A549 (cell line): ENCODE measurements around the gene SH3PXD2A. TPM values are rescaled to one million over a fixed set of nuclear protein-coding genes. Genes with fewer than 3 reads are reported as not detected.
A peak's percentile ranks its signal among the peaks of the same experiment; 100 is the strongest.

ENCODE experiments used
- ATAC-seq, 2 experiments: fragments of 200-7000 bp in 1 of 2; fragments of >200 bp in 1 of 2; cut with Nextera tagmentation in 1 of 2; cut with Tn5 transposase in 1 of 2; 3 replicates each; pipeline versions ENCODE4 v1.8.0 to v1.9.1; 2018 to 2020; ENCODE audit warnings: mild to moderate bottlenecking in 1 of 2, moderate library complexity in 1 of 2
- CTCF ChIA-PET: fragments of 300-600 bp; sonication (Branson Sonifier 250); formaldehyde crosslinking; extraction: SDS; loops from one replicate; lab custom pipeline; 2021; ENCODE audit warnings: antibody characterized with exemption, inconsistent platforms; lab: Yijun Ruan, JAX
- POLR2A ChIA-PET: fragments of 350-600 bp; formaldehyde crosslinking; extraction: SDS; loops from one replicate; lab custom pipeline; 2021; ENCODE audit warnings: antibody characterized with exemption, inconsistent platforms; lab: Yijun Ruan, JAX
- DNase-seq, 2 experiments: peaks; one replicate each; pipeline versions ENCODE4 v3.0.0 to v3.0.0-alpha.2; 2011 to 2016; ENCODE audit warnings: low read depth in 1 of 2, low spot score in 1 of 2
- FAIRE-seq: peaks from 2 replicates; lab custom pipeline; 2011; peaks lifted over from hg19 to GRCh38; lab: Jason Lieb, UNC
- H3K27ac ChIP-seq, 2 experiments: fragments of >200 bp; sonication (Bioruptor Twin); formaldehyde crosslinking; 3 replicates each; pipeline ENCODE4 v1.5.1; 2016 to 2017
- H3K4me1 ChIP-seq: fragments of >200 bp; sonication (Bioruptor Twin); formaldehyde crosslinking; 3 replicates; pipeline ENCODE4 v1.6.1; 2016
- H3K4me2 ChIP-seq: fragments of >200 bp; sonication (Bioruptor Twin); formaldehyde crosslinking; 3 replicates; pipeline ENCODE4 v1.6.1; 2016
- H3K4me3 ChIP-seq: fragments of >200 bp; sonication (Bioruptor Twin); formaldehyde crosslinking; 3 replicates; pipeline ENCODE4 v1.5.1; 2016
- H3K9me3 ChIP-seq: fragments of >200 bp; sonication (Bioruptor Twin); formaldehyde crosslinking; 3 replicates; pipeline ENCODE4 v1.6.1; 2016
- CBX8 ChIP-seq: fragments of 200-600 bp; sonication (generic); IDR thresholded peaks from 2 replicates; pipeline ENCODE4 v1.6.1; 2016
- CHD2 ChIP-seq: fragments of 150-350 bp; IDR thresholded peaks from 2 replicates; pipeline ENCODE4 v1.6.1; 2014; ENCODE audit warnings: low read length; ENCODE audit not compliant: partially characterized antibody
- EP300 ChIP-seq, 2 experiments: fragments of >200 bp; sonication (Bioruptor Twin); formaldehyde crosslinking; IDR thresholded peaks; 2 replicates in 1 of 2; 3 replicates in 1 of 2; pipeline ENCODE4 v1.6.1; 2016 to 2017
- GATA3 ChIP-seq: IDR thresholded peaks from 2 replicates; pipeline ENCODE4 v1.6.1; 2012; ENCODE audit warnings: borderline replicate concordance
- HEYL ChIP-seq: fragments of 250-450 bp; sonication (Bioruptor Pico); IDR thresholded peaks from 2 replicates; pipeline ENCODE4 v1.8.0; 2021; ENCODE audit warnings: mild to moderate bottlenecking, moderate library complexity
- HOXB5 ChIP-seq: fragments of 250-450 bp; sonication (Bioruptor Pico); IDR thresholded peaks from 2 replicates; pipeline ENCODE4 v1.5.0; 2020; ENCODE audit warnings: mild to moderate bottlenecking, moderate library complexity
- KDM1A ChIP-seq: fragments of 200-600 bp; sonication (generic); IDR thresholded peaks from 2 replicates; pipeline ENCODE4 v1.6.1; 2016; ENCODE audit warnings: low read depth, mild to moderate bottlenecking
- MYC ChIP-seq: IDR thresholded peaks from 2 replicates; pipeline ENCODE4 v1.6.1; 2012; ENCODE audit warnings: mild to moderate bottlenecking, inconsistent platforms, low read length, improper control_type of control experiment, borderline replicate concordance
- NFE2L2 ChIP-seq: fragments of 150-350 bp; conservative IDR thresholded peaks from 2 replicates; pipeline ENCODE4 v1.6.1; 2014; ENCODE audit warnings: low read length
- POLR2AphosphoS2 ChIP-seq: conservative IDR thresholded peaks from 2 replicates; pipeline ENCODE4 v1.6.1; 2012; ENCODE audit warnings: low read length, improper control_type of control experiment, inconsistent platforms
- RARB ChIP-seq: fragments of 250-450 bp; sonication (Bioruptor Pico); IDR thresholded peaks from 2 replicates; pipeline ENCODE4 v1.8.0; 2021; ENCODE audit warnings: mild to moderate bottlenecking, moderate library complexity
- SMC3 ChIP-seq: fragments of >200 bp; sonication (Bioruptor Twin); formaldehyde crosslinking; IDR thresholded peaks from 3 replicates; pipeline ENCODE4 v1.6.1; 2018; ENCODE audit warnings: inconsistent platforms
- SREBF2 ChIP-seq: fragments of 450-650 bp; IDR thresholded peaks from 2 replicates; pipeline ENCODE4 v1.6.1; 2014; ENCODE audit warnings: mild to moderate bottlenecking, moderate library complexity
- TFCP2L1 ChIP-seq: fragments of 250-450 bp; sonication (Bioruptor Pico); IDR thresholded peaks from 2 replicates; pipeline ENCODE4 v1.5.0; 2021; ENCODE audit warnings: mild to moderate bottlenecking
- TP53 ChIP-seq: fragments of 250-450 bp; sonication (Bioruptor Pico); IDR thresholded peaks from 2 replicates; pipeline ENCODE4 v1.5.0; 2021; ENCODE audit warnings: mild to moderate bottlenecking, moderate library complexity
- ZFP36 ChIP-seq: fragments of 450-650 bp; IDR thresholded peaks from 2 replicates; pipeline ENCODE4 v1.6.1; 2014; ENCODE audit warnings: borderline replicate concordance; ENCODE audit not compliant: partially characterized antibody
- WGBS: methylation state at CpG from one replicate; pipeline ENCODE4 v1.1.6; 2017; ENCODE audit errors: missing lambda C conversion rate; 5-methylcytosine and 5-hydroxymethylcytosine counted together
- polyA plus RNA-seq, 4 experiments: library from polyadenylated mRNA; depleted of rRNA in 3 of 4; stranded (reverse); fragments of >200 nt; fragmentation: RNase III in 1 of 4; extraction: RNeasy Plus Mini Kit Qiagen cat#74134 plus additional on column Dnase treatment in 1 of 4; gene quantifications; 2 replicates in 3 of 4; 3 replicates in 1 of 4; pipeline ENCODE4 v1.2.3, GENCODE V29; 2011 to 2017
- TF ChIP-seq, protein P1 (sequence below): fragments of >200 bp; sonication (Bioruptor Twin); formaldehyde crosslinking; IDR thresholded peaks from 2 replicates; pipeline ENCODE4 v1.6.1; 2016
- TF ChIP-seq, protein P2 (sequence below): IDR thresholded peaks from 2 replicates; pipeline ENCODE4 v1.6.1; 2012
- TF ChIP-seq, protein P3 (sequence below): fragments of 250-450 bp; sonication (Bioruptor Pico); IDR thresholded peaks from 2 replicates; pipeline ENCODE4 v1.5.0; 2021; ENCODE audit warnings: mild to moderate bottlenecking, moderate library complexity, borderline replicate concordance
- TF ChIP-seq, protein P4 (sequence below): fragments of >200 bp; sonication (Bioruptor Twin); formaldehyde crosslinking; IDR thresholded peaks from 3 replicates; pipeline ENCODE4 v1.5.1; 2016
- TF ChIP-seq, protein P5 (sequence below): fragments of 150-350 bp; IDR thresholded peaks from 2 replicates; pipeline ENCODE4 v1.6.1; 2014; ENCODE audit warnings: low read depth, mild to moderate bottlenecking, low read length
- TF ChIP-seq, protein P6 (sequence below): IDR thresholded peaks from 2 replicates; pipeline ENCODE4 v1.6.1; 2012; ENCODE audit warnings: low read depth, borderline replicate concordance

Gene SH3PXD2A
- polyA plus RNA-seq, 2 of the 4 experiments (the other 2 are of a cell fraction): 2.4 to 3.9 TPM

DNA sequence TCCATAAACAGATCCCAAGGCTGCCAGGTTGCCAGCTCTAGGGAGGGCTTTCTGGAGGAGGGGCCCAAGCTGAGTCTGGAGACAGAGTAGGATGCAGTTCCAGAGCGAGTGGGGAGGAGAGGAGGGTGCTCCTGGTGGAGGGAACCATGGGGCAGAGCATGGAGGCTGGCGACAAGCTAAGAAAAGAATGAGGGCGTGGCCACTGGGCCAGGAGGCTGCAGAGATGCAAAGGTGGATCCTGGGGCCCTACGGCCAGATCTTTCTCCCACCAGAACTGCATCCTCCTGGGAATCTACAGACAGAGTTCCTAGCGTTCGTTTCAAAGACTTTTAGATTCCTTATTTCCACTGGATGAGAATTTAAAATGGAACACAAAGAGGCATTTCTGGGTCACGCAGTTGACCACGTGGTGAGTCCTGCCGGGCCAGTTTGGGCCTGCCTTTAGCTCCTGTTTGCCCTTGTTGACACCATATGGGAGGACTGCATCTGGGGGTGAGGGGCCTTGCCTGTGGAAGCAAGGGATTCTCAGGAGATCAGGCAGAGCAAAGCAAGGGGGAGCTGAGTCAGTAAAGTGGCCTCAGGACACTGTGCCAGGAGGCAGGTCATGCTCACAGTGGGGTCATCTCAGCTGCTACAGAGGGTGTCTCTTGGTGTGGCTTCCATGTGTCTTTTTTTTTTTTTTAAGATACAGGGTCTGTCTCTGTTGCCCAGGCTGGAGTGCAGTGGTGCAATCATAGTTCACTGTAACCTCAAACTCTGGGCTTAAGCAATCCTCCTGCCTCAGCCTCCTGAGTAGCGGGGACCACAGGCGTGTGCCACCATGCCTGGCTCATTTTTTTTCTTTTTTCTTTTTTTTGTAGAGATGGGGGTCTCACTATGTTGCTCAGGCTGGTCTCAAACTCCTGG lies 137.8 kb downstream of the SH3PXD2A start:
- Histone ChIP-seq H3K4me3 (no peak overlapping the region), H3K4me2 (no peak overlapping the region), H3K27ac (no peak overlapping the region), H3K9me3 (no peaks in the 10 kb centered on the region), H3K4me1 (peaks cover 13% of the 10 kb centered on the region; the same call in 2 of the 3 replicates)
- ATAC-seq (no peak), DNase-seq (no peak), FAIRE-seq (no peak)
- ChIA-PET POLR2A (no interaction called here), CTCF (interaction anchor here (0.9 to 3.7 kb wide), 9 partner anchors 19 to 170 kb away, joined by 3 to 18 read pairs (median 4); partner anchors contain the start of gene SH3PXD2A)
- 89% methylated on average over 11 of the region's 11 CpGs for WGBS
- TF ChIP-seq MYC (no peak), HOXB5 (CRISPR knock-in tag) (no peak), TFCP2L1 (no peak)
- TF ChIP-seq, protein P1, sequence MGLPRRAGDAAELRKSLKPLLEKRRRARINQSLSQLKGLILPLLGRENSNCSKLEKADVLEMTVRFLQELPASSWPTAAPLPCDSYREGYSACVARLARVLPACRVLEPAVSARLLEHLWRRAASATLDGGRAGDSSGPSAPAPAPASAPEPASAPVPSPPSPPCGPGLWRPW: no peak
- TF ChIP-seq, protein P2, sequence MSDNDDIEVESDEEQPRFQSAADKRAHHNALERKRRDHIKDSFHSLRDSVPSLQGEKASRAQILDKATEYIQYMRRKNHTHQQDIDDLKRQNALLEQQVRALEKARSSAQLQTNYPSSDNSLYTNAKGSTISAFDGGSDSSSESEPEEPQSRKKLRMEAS: no peak

DNA sequence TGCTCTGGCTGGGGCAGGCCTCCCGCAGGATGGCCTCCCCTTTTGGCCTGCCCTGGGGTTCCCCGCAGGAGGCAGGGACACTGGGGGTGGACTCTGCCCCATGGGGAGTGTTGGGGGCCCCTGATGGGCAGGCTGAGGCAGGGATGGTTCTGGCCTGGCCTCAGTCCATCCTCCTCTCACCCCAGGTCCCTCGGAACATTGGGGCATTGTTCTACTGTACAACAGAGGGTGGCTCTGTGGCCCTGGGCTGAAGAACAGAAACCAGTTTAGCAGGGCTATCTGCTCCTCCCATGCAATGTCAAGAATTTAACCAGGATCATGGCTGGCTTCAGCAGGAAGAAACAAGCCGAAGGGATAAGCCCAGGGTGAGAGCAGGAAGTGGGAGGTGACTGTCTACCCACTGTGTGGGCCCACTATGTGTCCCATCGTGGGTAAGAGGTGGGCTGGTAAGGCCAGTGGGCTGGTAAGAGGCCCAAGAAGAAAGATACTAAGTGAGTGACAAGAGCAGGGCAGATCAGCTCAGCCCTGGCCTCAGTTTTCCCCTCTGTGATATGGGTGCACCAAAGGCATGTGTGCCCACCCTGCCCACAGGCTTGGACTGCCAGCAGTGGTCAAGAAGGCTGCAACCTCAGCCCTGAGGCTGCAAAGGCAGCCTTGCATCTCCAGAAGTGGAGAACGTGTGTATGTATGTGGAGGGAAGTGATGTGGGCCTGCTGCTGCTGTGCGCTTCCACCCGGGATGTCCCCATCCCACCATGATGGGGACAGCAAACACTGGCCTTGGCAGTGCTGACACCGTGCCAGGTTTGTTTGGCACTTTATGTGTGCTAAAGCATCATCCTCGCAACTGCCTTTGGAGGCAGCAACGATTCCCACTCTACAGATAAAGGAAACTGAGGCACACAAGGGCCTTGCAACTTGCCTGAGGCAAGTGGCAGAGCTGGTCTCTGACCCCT lies 138.9 kb downstream of the SH3PXD2A start:
- 89% methylated on average over 9 of the region's 11 CpGs for WGBS
- ATAC-seq (no peak), DNase-seq (no peak), FAIRE-seq (no peak)
- Histone ChIP-seq H3K4me2 (no peak overlapping the region), H3K4me3 (no peak overlapping the region), H3K4me1 (peaks cover 13% of the 10 kb centered on the region; the same call in 2 of the 3 replicates), H3K9me3 (no peaks in the 10 kb centered on the region), H3K27ac (peak overlapping the region in 1 of 2 experiments; percentile 53; a peak in 2 of 6 replicates)
- peak; percentile 56; the same call in 1 of the 2 replicates for TF ChIP-seq KDM1A
- TF ChIP-seq, protein P3, sequence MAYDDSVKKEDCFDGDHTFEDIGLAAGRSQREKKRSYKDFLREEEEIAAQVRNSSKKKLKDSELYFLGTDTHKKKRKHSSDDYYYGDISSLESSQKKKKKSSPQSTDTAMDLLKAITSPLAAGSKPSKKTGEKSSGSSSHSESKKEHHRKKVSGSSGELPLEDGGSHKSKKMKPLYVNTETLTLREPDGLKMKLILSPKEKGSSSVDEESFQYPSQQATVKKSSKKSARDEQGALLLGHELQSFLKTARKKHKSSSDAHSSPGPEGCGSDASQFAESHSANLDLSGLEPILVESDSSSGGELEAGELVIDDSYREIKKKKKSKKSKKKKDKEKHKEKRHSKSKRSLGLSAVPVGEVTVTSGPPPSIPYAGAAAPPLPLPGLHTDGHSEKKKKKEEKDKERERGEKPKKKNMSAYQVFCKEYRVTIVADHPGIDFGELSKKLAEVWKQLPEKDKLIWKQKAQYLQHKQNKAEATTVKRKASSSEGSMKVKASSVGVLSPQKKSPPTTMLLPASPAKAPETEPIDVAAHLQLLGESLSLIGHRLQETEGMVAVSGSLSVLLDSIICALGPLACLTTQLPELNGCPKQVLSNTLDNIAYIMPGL (CRISPR knock-in tag): no peak
- POLR2A ChIA-PET: no interaction called here
- CTCF ChIA-PET: interaction anchor here (1.3 to 14.5 kb wide), 6 partner anchors 20 to 168 kb away, joined by 3 to 321 read pairs (median 10); partner anchors contain the start of gene SH3PXD2A

DNA sequence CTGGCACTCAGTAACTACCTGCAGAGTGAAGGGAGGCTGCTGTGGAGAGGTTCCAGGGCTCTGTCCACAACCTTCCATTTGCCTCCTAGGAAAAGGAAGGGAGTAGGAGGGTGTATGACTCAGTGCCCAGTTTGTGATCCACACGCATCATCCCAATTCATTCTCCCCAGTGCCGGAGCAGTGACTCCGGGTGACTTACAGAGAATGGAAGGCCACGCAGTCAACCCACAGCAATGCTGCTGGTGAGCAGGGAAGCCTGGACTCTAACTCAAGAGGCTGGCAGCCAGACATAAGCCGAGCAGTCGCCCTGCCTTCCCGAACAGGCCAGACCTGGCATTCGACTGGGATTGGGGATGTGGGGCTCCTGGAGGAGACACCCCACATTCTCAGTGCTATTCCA lies 139.9 kb downstream of the SH3PXD2A start:
- no peak for ATAC-seq
- peaks cover 13% of the 10 kb centered on the region; the same call in 2 of the 3 replicates for H3K4me1 ChIP-seq
- no peak for FAIRE-seq
- WGBS: 69% methylated on average over 8 of the region's 8 CpGs
- H3K27ac ChIP-seq: peak overlapping the region in 1 of 2 experiments; percentile 44; a peak in 2 of 6 replicates
- H3K9me3 ChIP-seq: no peaks in the 10 kb centered on the region
- no peak overlapping the region for H3K4me2 ChIP-seq
- ChIA-PET POLR2A (no interaction called here), CTCF (interaction anchor here (5.1 to 14.5 kb wide), 3 partner anchors 43 to 168 kb away, joined by 23 to 321 read pairs (median 184); partner anchors contain the start of gene SH3PXD2A)
- DNase-seq: no peak
- H3K4me3 ChIP-seq: no peak overlapping the region
- no peak for TF ChIP-seq TP53
- TF ChIP-seq, protein P4, sequence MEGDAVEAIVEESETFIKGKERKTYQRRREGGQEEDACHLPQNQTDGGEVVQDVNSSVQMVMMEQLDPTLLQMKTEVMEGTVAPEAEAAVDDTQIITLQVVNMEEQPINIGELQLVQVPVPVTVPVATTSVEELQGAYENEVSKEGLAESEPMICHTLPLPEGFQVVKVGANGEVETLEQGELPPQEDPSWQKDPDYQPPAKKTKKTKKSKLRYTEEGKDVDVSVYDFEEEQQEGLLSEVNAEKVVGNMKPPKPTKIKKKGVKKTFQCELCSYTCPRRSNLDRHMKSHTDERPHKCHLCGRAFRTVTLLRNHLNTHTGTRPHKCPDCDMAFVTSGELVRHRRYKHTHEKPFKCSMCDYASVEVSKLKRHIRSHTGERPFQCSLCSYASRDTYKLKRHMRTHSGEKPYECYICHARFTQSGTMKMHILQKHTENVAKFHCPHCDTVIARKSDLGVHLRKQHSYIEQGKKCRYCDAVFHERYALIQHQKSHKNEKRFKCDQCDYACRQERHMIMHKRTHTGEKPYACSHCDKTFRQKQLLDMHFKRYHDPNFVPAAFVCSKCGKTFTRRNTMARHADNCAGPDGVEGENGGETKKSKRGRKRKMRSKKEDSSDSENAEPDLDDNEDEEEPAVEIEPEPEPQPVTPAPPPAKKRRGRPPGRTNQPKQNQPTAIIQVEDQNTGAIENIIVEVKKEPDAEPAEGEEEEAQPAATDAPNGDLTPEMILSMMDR: no peak
- TF ChIP-seq, protein P5, sequence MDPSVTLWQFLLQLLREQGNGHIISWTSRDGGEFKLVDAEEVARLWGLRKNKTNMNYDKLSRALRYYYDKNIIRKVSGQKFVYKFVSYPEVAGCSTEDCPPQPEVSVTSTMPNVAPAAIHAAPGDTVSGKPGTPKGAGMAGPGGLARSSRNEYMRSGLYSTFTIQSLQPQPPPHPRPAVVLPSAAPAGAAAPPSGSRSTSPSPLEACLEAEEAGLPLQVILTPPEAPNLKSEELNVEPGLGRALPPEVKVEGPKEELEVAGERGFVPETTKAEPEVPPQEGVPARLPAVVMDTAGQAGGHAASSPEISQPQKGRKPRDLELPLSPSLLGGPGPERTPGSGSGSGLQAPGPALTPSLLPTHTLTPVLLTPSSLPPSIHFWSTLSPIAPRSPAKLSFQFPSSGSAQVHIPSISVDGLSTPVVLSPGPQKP: no peak
- TF ChIP-seq POLR2AphosphoS2: no peak
- TF ChIP-seq SREBF2: no peak
- no peak for TF ChIP-seq RARB (CRISPR knock-in tag)
- TF ChIP-seq CBX8: no peak
- no peak for TF ChIP-seq GATA3
- no peak for TF ChIP-seq NFE2L2
- no peak for TF ChIP-seq CHD2
- TF ChIP-seq HEYL (CRISPR knock-in tag): no peak
- TF ChIP-seq, protein P6, sequence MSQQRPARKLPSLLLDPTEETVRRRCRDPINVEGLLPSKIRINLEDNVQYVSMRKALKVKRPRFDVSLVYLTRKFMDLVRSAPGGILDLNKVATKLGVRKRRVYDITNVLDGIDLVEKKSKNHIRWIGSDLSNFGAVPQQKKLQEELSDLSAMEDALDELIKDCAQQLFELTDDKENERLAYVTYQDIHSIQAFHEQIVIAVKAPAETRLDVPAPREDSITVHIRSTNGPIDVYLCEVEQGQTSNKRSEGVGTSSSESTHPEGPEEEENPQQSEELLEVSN: no peak
- TF ChIP-seq SMC3: no peak
- TF ChIP-seq EP300 (IDR thresholded peaks at IDR 0.05): no peak
- no peak for TF ChIP-seq ZFP36
